GM18951 (cell line): Measurements from ENCODE around the gene ARRB1.

Experiments
- POLR2A ChIP-seq: IDR thresholded peaks from 4 replicates; pipeline ENCODE4 v1.6.1; 2011; ENCODE audit warnings: mild to moderate bottlenecking; ENCODE audit not compliant: insufficient read length, insufficient read depth; ENCODE audit errors: extremely low read depth
- in situ Hi-C: fragments of 300-500 bp; cut with MboI; formaldehyde crosslinking; loops from one replicate; pipeline ENCODE4 v1.12.0; 2022; ENCODE audit warnings: low sequenced_read_pairs, mixed read lengths, inconsistent platforms; ENCODE audit not compliant: unreplicated experiment

ARRB1 gene

DNA sequence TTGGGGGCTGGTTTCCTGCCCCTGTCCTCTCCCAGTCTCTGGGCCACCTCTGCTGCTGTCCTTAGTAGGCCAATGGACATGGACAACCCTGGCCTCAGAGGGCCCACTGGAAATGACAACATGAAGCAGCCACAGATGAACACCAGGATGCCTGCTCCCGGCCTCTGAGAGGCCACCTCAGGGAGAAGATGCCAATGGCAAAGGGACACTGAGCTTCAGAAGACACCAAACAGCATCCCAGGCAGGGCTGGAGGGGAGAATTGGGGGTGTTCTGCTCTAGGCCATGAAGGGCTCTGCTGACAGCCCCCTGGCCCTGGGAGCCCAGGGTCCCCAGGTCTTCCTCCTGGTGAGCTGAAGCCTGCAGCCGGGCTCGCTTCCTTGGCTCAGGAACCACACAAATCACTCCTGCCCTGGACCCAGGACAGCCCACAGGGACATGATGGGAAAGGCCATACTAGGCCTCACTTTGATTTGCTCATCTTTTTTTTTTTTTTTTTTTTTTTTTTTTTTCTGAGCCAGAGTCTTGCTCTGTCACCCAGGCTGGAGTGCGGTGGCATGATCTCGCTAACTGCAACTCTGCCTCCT lies 65.6 kb downstream of the ARRB1 start:
- no peak for TF ChIP-seq POLR2A
- in situ Hi-C loops, result no loop called here

GRCh38 chr11:75283391-75283931 lies 68.0 kb downstream of the ARRB1 start:
- no peak for TF ChIP-seq POLR2A
- in situ Hi-C loops, result no loop called here

GRCh38 chr11:75281469-75282095 lies 69.9 kb downstream of the ARRB1 start:
- in situ Hi-C loops, result no loop called here
- no peak for TF ChIP-seq POLR2A

GRCh38 chr11:75280770-75281468 lies 70.5 kb downstream of the ARRB1 start:
- in situ Hi-C loops, result no loop called here
- no peak for TF ChIP-seq POLR2A

GRCh38 chr11:75280227-75280701 lies 71.2 kb downstream of the ARRB1 start:
- no peak for TF ChIP-seq POLR2A

DNA sequence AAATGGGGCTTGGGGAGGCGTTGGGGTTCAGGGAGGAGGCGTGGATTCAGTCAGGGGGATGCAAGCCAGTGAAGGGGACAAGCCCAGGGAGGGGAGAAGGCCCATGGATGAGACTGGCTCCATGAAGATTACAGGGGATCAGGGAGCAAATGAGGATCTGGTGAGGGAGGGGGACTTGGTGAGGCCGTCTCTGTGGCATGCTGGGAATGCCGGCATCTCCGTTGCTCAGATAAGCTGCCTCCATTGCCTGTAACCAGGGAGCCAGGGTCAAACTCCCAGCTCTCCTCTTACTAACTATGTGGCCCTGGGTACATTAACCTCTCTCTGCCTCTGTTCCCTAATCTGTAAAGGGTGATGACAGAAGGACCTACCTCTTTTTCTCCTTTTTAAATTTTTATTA lies 72.2 kb downstream of the ARRB1 start:
- in situ Hi-C loops, result loop anchor here (5.0 kb wide), 1 partner anchor 103 kb away; no protein-coding TSS in a partner anchor
- TF ChIP-seq POLR2A, result no peak

More at GRCh38 chr11:75280227-75280701, 71.2 kb downstream of the ARRB1 start:
- in situ Hi-C loops, result no loop called here

- in situ Hi-C loops, result loop anchor here (5.0 kb wide), 1 partner anchor 104 kb away; no protein-coding TSS in a partner anchor
- no peak for TF ChIP-seq POLR2A
These were observed 73.3 kb downstream of the ARRB1 start for GRCh38 chr11:75277991-75278790.

DNA sequence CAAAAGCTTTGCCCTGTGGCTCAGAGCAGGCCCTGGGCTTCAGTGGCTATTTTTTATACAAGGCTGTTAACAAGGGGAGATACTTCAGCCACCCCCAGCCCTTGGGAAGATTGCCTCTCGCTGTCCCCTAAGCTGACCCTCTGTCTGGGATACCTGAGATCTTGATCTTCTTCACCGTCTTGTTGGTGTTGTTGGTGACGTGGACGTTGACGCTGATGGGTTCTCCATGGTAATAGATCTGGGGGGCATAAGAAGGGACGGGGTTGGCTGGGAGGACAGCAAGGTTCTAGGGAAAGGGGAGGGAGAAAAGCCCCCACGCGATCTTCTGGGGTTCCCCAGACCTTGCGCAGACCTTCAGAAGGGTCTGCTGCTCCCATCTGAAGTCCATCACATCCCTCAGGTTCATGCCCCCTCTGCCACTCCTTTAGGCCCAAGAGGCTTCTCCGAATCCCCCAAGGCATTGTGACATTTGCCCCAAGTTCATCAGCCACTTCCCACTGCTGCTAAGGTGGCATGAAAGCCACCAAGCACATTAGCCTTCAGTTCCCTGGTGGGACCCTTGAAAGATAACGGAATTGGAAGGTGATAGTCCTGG lies 74.2 kb downstream of the ARRB1 start:
- in situ Hi-C loops, result loop anchor here (5.0 kb wide), 1 partner anchor 105 kb away; no protein-coding TSS in a partner anchor
- TF ChIP-seq POLR2A, result no peak

DNA sequence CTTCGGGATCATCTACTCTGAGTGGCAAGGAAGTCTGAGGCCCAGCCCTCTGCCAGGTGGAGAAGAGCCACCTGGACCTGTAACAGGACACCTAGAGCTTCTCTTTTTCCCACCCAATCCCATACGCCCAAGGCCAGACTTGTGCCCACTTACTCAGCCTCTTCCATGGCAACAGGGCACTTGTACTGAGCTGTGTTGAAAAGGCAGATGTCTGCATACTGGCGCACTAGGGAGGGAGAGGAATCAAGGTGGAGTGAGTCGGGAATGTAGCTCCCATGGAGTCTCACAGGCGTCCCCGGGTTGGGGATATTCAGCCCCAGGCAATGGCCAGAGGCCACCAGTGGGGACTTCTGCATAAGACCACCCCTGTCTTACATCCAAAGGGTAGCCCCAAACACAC lies 74.8 kb downstream of the ARRB1 start:
- no peak for TF ChIP-seq POLR2A
- in situ Hi-C loops, result loop anchor here (5.0 kb wide), 1 partner anchor 106 kb away; no protein-coding TSS in a partner anchor

- no peak for TF ChIP-seq POLR2A
- in situ Hi-C loops, result loop anchor here (5.0 kb wide), 1 partner anchor 106 kb away; no protein-coding TSS in a partner anchor
These were observed 75.3 kb downstream of the ARRB1 start for GRCh38 chr11:75276186-75276585.

DNA sequence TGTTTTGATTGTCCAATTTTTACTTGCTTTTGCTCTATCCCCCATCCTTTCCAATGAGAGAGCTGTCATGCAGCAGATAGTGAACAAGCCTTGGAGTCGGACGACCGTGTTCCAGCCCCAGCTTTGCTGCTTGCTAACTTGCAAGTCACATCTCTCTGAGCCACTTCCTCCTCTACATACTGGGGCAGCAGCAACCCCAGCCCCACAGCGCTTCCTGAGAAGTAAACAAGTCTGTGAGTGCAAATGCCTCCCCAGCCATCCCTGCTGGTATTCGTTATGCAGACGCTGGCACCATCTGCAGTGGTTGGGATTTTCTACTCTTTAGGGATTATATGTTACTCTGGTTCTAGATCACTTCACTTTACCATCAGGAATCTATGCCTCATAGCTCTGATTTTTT lies 75.9 kb downstream of the ARRB1 start:
- no peak for TF ChIP-seq POLR2A
- in situ Hi-C loops, result loop anchor here (5.0 kb wide), 1 partner anchor 107 kb away; no protein-coding TSS in a partner anchor

- in situ Hi-C loops, result loop anchor here (5.0 kb wide), 1 partner anchor 108 kb away; no protein-coding TSS in a partner anchor
These were observed 76.7 kb downstream of the ARRB1 start for GRCh38 chr11:75274716-75275115.
